ENCODE measurements around the gene HARS1. TPM values are rescaled to one million over a fixed set of nuclear protein-coding genes. Genes with fewer than 3 reads are reported as not detected.
"Not testable (repeated sequence)": the region's sequence is repeated elsewhere in the genome, so short reads cannot be mapped to it uniquely, and the experiment has no call there.

HARS1 gene
- total RNA-seq, 1 donor from 2014 or later: 55.3 TPM

DNA sequence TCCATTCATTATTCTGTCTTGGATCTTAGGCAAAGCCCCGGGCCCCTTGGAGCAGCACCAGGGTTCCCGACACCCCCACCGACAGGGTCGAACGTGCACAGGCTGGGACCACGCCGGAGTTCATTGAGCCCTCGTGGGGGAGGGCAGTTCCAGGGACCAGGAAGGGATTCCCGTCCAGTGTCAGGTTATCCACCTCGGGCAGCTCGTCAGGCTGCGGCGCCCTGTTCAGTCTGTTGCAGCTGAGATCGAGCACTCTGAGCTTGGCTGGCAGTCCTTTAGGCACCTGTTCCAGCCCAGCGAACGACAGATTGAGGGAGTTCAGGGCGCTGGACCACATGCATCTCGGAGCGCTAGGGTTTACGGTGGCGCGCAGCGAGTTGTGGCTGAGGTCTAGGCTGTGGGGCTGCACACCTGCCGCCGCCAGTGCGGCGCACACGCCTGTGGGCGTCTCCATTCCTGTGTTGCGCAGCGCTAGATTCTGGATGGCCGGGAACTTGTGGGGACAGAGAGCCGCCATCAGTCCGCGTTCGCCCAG, 59.3 kb downstream of the HARS1 start:
- DNase-seq (ENCODE audit: low read depth): no peak

DNA sequence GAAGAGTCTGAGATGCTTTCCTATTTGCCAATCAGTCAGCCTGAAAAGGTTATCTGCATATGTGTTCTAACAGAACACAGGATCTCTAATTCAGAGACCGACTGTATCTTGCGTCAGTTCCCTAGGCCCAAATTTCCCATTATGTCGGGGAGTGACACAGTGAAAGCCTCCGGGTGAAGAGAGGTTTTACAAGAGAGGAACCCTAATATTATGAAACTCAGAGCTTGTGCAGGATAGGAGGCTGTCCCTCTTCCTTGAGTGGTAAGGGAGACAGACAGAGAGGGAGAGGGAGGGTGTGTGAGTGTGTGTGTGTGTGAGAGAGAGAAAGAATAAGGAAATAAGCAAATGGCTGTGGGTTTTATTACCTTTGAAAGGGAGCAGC, 60.1 kb downstream of the HARS1 start:
- no peaks in the 10 kb centered on the region for H3K27me3 ChIP-seq (ENCODE audit: control insufficient read depth, insufficient read depth, low read length)
- no peaks in the 10 kb centered on the region for H3K36me3 ChIP-seq (ENCODE audit: control insufficient read depth, insufficient read depth, low read length)
- H3K4me3 ChIP-seq (ENCODE audit: low read depth, low read length): no peak overlapping the region
- TF ChIP-seq, protein P1, sequence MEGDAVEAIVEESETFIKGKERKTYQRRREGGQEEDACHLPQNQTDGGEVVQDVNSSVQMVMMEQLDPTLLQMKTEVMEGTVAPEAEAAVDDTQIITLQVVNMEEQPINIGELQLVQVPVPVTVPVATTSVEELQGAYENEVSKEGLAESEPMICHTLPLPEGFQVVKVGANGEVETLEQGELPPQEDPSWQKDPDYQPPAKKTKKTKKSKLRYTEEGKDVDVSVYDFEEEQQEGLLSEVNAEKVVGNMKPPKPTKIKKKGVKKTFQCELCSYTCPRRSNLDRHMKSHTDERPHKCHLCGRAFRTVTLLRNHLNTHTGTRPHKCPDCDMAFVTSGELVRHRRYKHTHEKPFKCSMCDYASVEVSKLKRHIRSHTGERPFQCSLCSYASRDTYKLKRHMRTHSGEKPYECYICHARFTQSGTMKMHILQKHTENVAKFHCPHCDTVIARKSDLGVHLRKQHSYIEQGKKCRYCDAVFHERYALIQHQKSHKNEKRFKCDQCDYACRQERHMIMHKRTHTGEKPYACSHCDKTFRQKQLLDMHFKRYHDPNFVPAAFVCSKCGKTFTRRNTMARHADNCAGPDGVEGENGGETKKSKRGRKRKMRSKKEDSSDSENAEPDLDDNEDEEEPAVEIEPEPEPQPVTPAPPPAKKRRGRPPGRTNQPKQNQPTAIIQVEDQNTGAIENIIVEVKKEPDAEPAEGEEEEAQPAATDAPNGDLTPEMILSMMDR (IDR thresholded peaks at IDR 0.05; ENCODE audit: insufficient read depth, low read length, severe bottlenecking): no peak
- DNase-seq (ENCODE audit: low read depth): no peak
- no peak for FAIRE-seq

More for the DNA sequence above, 59.3 kb downstream of the HARS1 start:
- Histone ChIP-seq H3K4me3 (ENCODE audit: low read depth, low read length) (peak overlapping the region; percentile 23), H3K36me3 (ENCODE audit: control insufficient read depth, insufficient read depth, low read length) (no peaks in the 10 kb centered on the region), H3K27me3 (ENCODE audit: control insufficient read depth, insufficient read depth, low read length) (no peaks in the 10 kb centered on the region)
- FAIRE-seq: no peak
- TF ChIP-seq, protein P1 (IDR thresholded peaks at IDR 0.05; ENCODE audit: insufficient read depth, low read length, severe bottlenecking): peak; percentile 3

DNA sequence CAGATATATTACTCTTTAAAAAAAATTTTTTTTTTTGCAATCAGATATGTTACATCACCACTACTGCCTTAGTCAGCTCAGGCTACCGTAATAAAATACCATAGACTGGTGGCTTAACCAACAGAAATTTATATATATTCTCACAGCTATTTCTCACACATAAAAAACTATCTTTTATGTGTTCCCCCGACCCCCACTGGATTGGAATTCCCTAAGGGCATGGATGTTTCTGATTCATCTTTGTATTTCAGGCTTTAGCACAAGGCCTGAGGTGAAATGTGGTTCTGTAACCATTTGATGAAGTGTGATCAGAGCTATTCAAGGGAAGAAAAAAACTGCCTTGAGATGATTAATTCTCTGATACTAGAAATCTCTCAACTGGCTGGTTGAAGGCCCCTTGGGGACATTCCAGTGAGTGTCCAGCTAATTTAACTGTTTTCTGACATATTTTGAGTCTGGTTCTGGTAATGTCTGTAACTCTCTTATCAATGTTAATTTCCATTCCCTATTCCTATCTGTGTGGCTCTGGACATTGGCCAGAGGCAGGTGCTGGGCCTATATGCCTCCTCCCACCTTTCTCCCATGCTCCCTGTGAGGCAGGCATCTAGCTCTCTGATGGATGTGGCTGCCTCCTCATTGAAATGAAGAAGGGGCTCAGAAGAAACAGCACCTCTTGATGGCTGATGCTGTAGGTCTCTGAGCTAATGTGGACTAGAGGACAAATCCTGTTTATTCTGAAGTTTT, 60.7 kb downstream of the HARS1 start:
- Histone ChIP-seq H3K4me3 (ENCODE audit: low read depth, low read length) (no peak overlapping the region), H3K27me3 (ENCODE audit: control insufficient read depth, insufficient read depth, low read length) (no peaks in the 10 kb centered on the region), H3K36me3 (ENCODE audit: control insufficient read depth, insufficient read depth, low read length) (no peaks in the 10 kb centered on the region)
- peak; percentile 35 for DNase-seq (ENCODE audit: low read depth)
- no peak for FAIRE-seq
- TF ChIP-seq, protein P1 (IDR thresholded peaks at IDR 0.05; ENCODE audit: insufficient read depth, low read length, severe bottlenecking): no peak

DNA sequence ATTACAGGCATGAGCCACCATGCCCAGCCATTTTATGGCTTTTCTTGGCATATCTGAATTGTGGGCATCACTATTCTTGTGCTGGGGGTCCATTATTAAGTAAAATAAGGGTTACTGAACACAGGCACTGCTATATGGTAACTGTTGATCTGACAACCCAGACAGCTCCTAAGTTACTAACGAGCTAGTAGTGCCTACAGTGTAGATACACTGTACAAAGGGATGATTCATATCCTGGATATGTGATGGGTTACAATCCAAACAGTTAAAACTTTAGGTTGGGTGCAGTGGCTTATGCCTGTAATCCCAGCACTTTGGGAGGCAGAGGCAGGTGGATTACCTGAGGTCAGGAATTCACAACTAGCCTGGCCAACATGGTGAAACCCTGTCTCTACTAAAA, 62.5 kb downstream of the HARS1 start:
- FAIRE-seq: no peak
- no peaks in the 10 kb centered on the region for H3K27me3 ChIP-seq (ENCODE audit: control insufficient read depth, insufficient read depth, low read length)
- H3K4me3 ChIP-seq (ENCODE audit: low read depth, low read length): no peak overlapping the region
- DNase-seq (ENCODE audit: low read depth): peak; percentile 67
- TF ChIP-seq, protein P1 (IDR thresholded peaks at IDR 0.05; ENCODE audit: insufficient read depth, low read length, severe bottlenecking): no peak
- no peaks in the 10 kb centered on the region for H3K36me3 ChIP-seq (ENCODE audit: control insufficient read depth, insufficient read depth, low read length)

DNA sequence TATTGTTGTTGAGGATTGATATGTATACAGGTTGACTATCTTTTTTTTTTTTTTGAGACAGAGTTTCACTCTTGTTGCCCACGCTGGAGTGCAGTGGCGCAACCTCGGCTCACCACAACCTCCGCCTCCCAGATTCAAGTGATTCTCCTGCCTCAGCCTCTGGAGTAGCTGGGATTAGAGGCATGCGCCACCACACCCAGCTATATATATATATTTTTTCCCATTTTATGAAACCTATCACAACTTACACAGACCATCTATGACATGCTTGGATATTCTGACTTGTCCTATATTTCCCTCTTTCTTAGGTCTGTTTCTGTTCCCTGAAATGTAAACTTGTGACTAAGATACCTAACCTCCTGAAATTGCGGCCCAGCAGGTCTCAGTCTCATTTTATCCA, 63.2 kb downstream of the HARS1 start:
- Histone ChIP-seq H3K27me3 (ENCODE audit: control insufficient read depth, insufficient read depth, low read length) (no peaks in the 10 kb centered on the region), H3K4me3 (ENCODE audit: low read depth, low read length) (no peak overlapping the region), H3K36me3 (ENCODE audit: control insufficient read depth, insufficient read depth, low read length) (no peaks in the 10 kb centered on the region)
- no peak for FAIRE-seq
- DNase-seq (ENCODE audit: low read depth): no peak
- TF ChIP-seq, protein P1 (IDR thresholded peaks at IDR 0.05; ENCODE audit: insufficient read depth, low read length, severe bottlenecking): no peak

DNA sequence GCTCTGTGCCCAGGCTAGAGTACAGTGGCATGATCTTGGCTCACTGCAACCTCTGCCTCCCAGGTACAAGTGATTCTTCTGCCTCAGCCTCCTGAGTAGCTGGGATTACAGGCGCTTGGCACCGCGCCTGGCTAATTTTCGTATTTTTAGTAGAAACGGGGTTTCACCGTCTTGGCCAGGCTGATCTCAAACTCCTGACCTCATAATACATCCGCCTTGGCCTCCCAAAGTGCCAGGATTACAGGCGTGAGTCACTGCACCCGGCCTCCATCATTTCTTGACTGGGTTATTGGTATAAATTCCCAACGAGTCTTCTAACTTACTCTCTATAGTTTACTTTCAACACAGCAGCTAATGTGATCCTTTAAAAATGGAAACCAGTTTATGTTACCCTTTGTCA, 66.3 kb downstream of the HARS1 start:
- H3K4me3 ChIP-seq (ENCODE audit: low read depth, low read length); DNase-seq (ENCODE audit: low read depth); H3K27me3 ChIP-seq (ENCODE audit: control insufficient read depth, insufficient read depth, low read length); H3K36me3 ChIP-seq (ENCODE audit: control insufficient read depth, insufficient read depth, low read length); FAIRE-seq: not testable (repeated sequence)

Other genes with a start within 250 kb of the HARS1 start
- 2.6 and 3.2 TPM in 2 replicates for gene EIF4EBP3, start 143.7 kb downstream of the HARS1 start, total RNA-seq
- gene SRA1, start 133.9 kb downstream of the HARS1 start, total RNA-seq: 39.8 and 48.5 TPM in 2 replicates
- 6.3 and 8.1 TPM in 2 replicates for gene APBB3, start 126.8 kb downstream of the HARS1 start, total RNA-seq
- 13.2 and 21.4 TPM in 2 replicates for gene SLC35A4, start 126.5 kb downstream of the HARS1 start, total RNA-seq
- gene CD14, start 58.2 kb downstream of the HARS1 start, total RNA-seq: 2.3 and 3.2 TPM in 2 replicates
- 15.7 and 18.2 TPM in 2 replicates for gene TMCO6, start 51.9 kb downstream of the HARS1 start, total RNA-seq
- gene NDUFA2, start 43.7 kb downstream of the HARS1 start, total RNA-seq: 16.8 and 46.5 TPM in 2 replicates
- gene IK, start 43.5 kb downstream of the HARS1 start, total RNA-seq: 58.4 and 98.7 TPM in 2 replicates
- gene WDR55, start 26.5 kb downstream of the HARS1 start, total RNA-seq: 35.7 and 40.8 TPM in 2 replicates
- 0.26 TPM in 2 replicates for gene DND1, start 17.8 kb downstream of the HARS1 start, total RNA-seq
- gene HARS2, start 85 bp upstream of the HARS1 start, total RNA-seq: 28.9 and 32.9 TPM in 2 replicates
- gene ZMAT2, start 9.1 kb upstream of the HARS1 start, total RNA-seq: 47.1 and 76.7 TPM in 2 replicates
- under 0.01 TPM in 1 of 2 replicates, not detected in the other for gene PCDHA1, start 94.8 kb upstream of the HARS1 start, total RNA-seq
- under 0.01 TPM in 1 of 2 replicates, not detected in the other for gene PCDHA2, start 103.5 kb upstream of the HARS1 start, total RNA-seq
- gene PCDHA3, start 109.7 kb upstream of the HARS1 start, total RNA-seq: under 0.01 TPM in 1 of 2 replicates, not detected in the other
- gene PCDHA4, start 115.7 kb upstream of the HARS1 start, total RNA-seq: 0.26 and 0.77 TPM in 2 replicates
- gene PCDHA5, start 130.2 kb upstream of the HARS1 start, total RNA-seq: 0.13 TPM in 1 of 2 replicates, not detected in the other
- gene PCDHA6, start 136.6 kb upstream of the HARS1 start, total RNA-seq: 0.13 TPM in 1 of 2 replicates, not detected in the other
- gene PCDHA7, start 142.9 kb upstream of the HARS1 start, total RNA-seq: under 0.01 and 0.13 TPM in 2 replicates
- 0.13 TPM in 1 of 2 replicates, not detected in the other for gene PCDHA8, start 149.8 kb upstream of the HARS1 start, total RNA-seq
- gene PCDHA9, start 157.0 kb upstream of the HARS1 start, total RNA-seq: under 0.01 TPM in 2 replicates
- gene PCDHA10, start 164.5 kb upstream of the HARS1 start, total RNA-seq: under 0.01 TPM in 2 replicates
- gene PCDHA11, start 177.6 kb upstream of the HARS1 start, total RNA-seq: 0.79 and 1.8 TPM in 2 replicates
- under 0.01 and 0.13 TPM in 2 replicates for gene PCDHA12, start 183.9 kb upstream of the HARS1 start, total RNA-seq
- 0.13 and 0.26 TPM in 2 replicates for gene PCDHA13, start 190.8 kb upstream of the HARS1 start, total RNA-seq
- gene PCDHAC1, start 234.9 kb upstream of the HARS1 start, total RNA-seq: 1.6 and 1.7 TPM in 2 replicates